PC-3 (cell line): ENCODE measurements around the gene NOL4. TPM values are rescaled to one million over a fixed set of nuclear protein-coding genes. Genes with fewer than 3 reads are reported as not detected.
"Not testable (repeated sequence)": the region's sequence is repeated elsewhere in the genome, so short reads cannot be mapped to it uniquely, and the experiment has no call there.

ENCODE experiments used
- ATAC-seq: fragments of 200-7000 bp; cut with Tn5 transposase; 2 replicates; pipeline ENCODE4 v1.9.1; 2020; ENCODE audit warnings: mild to moderate bottlenecking, moderate library complexity
- Bru-seq: library from RNA; stranded (reverse); fragments of 400-500 nt; gene quantifications from one replicate; lab custom pipeline; 2021; lab: Mats Ljungman, UMichigan
- BruChase-seq, 2 experiments: library from RNA; stranded (reverse); fragments of 400-500 nt; gene quantifications; one replicate each; lab custom pipeline; 2021; lab: Mats Ljungman, UMichigan
- BruUV-seq: library from RNA; stranded (reverse); fragments of 400-500 nt; replicated peaks from 2 replicates; lab custom pipeline; 2021; lab: Mats Ljungman, UMichigan
- CTCF ChIA-PET: fragments of 300-600 bp; sonication (Branson Sonifier 250); formaldehyde crosslinking; loops from one replicate; lab custom pipeline; 2022; ENCODE audit warnings: antibody characterized with exemption; lab: Charles Lee
- POLR2A ChIA-PET: fragments of 300-600 bp; sonication (Branson Sonifier 250); formaldehyde crosslinking; loops from one replicate; lab custom pipeline; 2022; ENCODE audit warnings: antibody characterized with exemption; ENCODE audit not compliant: unreplicated experiment; lab: Charles Lee
- DNase-seq: peaks from one replicate; pipeline ENCODE4 v3.0.0-alpha.2; 2015
- H2AFZ ChIP-seq: fragments of 300-600 bp; sonication (generic); 2 replicates; pipeline ENCODE4 v1.6.0; 2016; ENCODE audit warnings: antibody characterized with exemption, low read length
- H3F3A ChIP-seq: fragments of 300-600 bp; sonication (generic); one replicate; pipeline ENCODE4 v1.6.0; 2017; ENCODE audit warnings: antibody characterized with exemption, low read length, control low read depth, mild to moderate bottlenecking; ENCODE audit not compliant: unreplicated experiment
- H3K27ac ChIP-seq: fragments of 300-600 bp; sonication (generic); 2 replicates; pipeline ENCODE4 v1.5.1; 2016; ENCODE audit warnings: mild to moderate bottlenecking, low read length
- H3K27me3 ChIP-seq: fragments of 300-600 bp; sonication (generic); 2 replicates; pipeline ENCODE4 v1.6.1; 2016; ENCODE audit warnings: low read length, mixed read lengths
- H3K36me3 ChIP-seq: fragments of 300-600 bp; sonication (generic); 2 replicates; pipeline ENCODE4 v1.6.1; 2016; ENCODE audit warnings: low read depth, mixed run types, low read length, mixed read lengths
- H3K4me1 ChIP-seq: fragments of 300-600 bp; sonication (generic); 2 replicates; pipeline ENCODE4 v1.5.1; 2016; ENCODE audit warnings: low read length; ENCODE audit not compliant: insufficient read depth
- H3K4me2 ChIP-seq: fragments of 300-600 bp; sonication (generic); 2 replicates; pipeline ENCODE4 v1.6.0; 2016; ENCODE audit warnings: low read length
- H3K4me3 ChIP-seq: fragments of 300-600 bp; sonication (generic); 2 replicates; pipeline ENCODE4 v1.5.1; 2016; ENCODE audit warnings: mild to moderate bottlenecking, low read length, mixed read lengths
- H3K79me2 ChIP-seq: fragments of 300-600 bp; sonication (generic); 2 replicates; pipeline ENCODE4 v1.6.1; 2017; ENCODE audit warnings: low read length, mixed read lengths
- H3K9ac ChIP-seq: fragments of 300-600 bp; sonication (generic); 2 replicates; pipeline ENCODE4 v1.6.0; 2016; ENCODE audit warnings: mild to moderate bottlenecking, low read length
- H3K9me2 ChIP-seq: fragments of 300-600 bp; sonication (generic); replicated peaks from 2 replicates; pipeline ENCODE4 v1.6.1; 2016; ENCODE audit warnings: mixed run types, low read length, mixed read lengths
- H3K9me3 ChIP-seq: fragments of 300-600 bp; sonication (generic); 2 replicates; pipeline ENCODE4 v1.6.1; 2016; ENCODE audit warnings: low read length, mixed read lengths
- H4K20me1 ChIP-seq: fragments of 300-600 bp; sonication (generic); 2 replicates; pipeline ENCODE4 v1.6.1; 2016; ENCODE audit warnings: low read length, mixed read lengths
- CTCF ChIP-seq: fragments of 300-600 bp; sonication (generic); conservative IDR thresholded peaks from 2 replicates; pipeline ENCODE4 v1.5.1; 2017; ENCODE audit warnings: antibody characterized with exemption, low read depth, mild to moderate bottlenecking, low read length
- EZH2phosphoT487 ChIP-seq: fragments of 300-600 bp; sonication (generic); IDR thresholded peaks from 2 replicates; pipeline ENCODE4 v1.6.1; 2018; ENCODE audit warnings: mild to moderate bottlenecking, antibody characterized with exemption, low read length, borderline replicate concordance
- intact Hi-C: fragments of 100-400 bp; cut with micrococcal nuclease; formaldehyde crosslinking; loops from 2 replicates; pipeline ENCODE4 v1.9.0; 2023
- long read RNA-seq: library from polyadenylated mRNA; unstranded; transcript quantifications from one replicate; pipeline ENCODE4 v2.0.0, GENCODE V29; 2021; ENCODE audit not compliant: unreplicated experiment
- total RNA-seq: library from RNA; depleted of rRNA; stranded (reverse); fragments of >200 nt; gene quantifications from 2 replicates; pipeline ENCODE4 v1.2.3, GENCODE V29; 2014; rRNA removed

The NOL4 gene, protein sequence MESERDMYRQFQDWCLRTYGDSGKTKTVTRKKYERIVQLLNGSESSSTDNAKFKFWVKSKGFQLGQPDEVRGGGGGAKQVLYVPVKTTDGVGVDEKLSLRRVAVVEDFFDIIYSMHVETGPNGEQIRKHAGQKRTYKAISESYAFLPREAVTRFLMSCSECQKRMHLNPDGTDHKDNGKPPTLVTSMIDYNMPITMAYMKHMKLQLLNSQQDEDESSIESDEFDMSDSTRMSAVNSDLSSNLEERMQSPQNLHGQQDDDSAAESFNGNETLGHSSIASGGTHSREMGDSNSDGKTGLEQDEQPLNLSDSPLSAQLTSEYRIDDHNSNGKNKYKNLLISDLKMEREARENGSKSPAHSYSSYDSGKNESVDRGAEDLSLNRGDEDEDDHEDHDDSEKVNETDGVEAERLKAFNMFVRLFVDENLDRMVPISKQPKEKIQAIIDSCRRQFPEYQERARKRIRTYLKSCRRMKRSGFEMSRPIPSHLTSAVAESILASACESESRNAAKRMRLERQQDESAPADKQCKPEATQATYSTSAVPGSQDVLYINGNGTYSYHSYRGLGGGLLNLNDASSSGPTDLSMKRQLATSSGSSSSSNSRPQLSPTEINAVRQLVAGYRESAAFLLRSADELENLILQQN
- not detected in 2 replicates for total RNA-seq
- Bru-seq, nascent RNA: percentile 19 among the genes with signal in this experiment
- percentile 11 among the genes with signal in this experiment for BruChase-seq, experiment 1, labeled RNA remaining after a 6-hour chase
- BruChase-seq, experiment 2, labeled RNA remaining after a 2-hour chase: percentile 13 among the genes with signal in this experiment
- long read RNA-seq: 0 reads

- no peaks in the 10 kb centered on the region for H4K20me1 ChIP-seq
- peak; percentile 64 for ATAC-seq
- H2AFZ ChIP-seq: peak within 1 kb of the TSS; percentile 82
- no peaks in the 10 kb centered on the region for H3K79me2 ChIP-seq
- ChIA-PET CTCF (interaction anchor here (0.6 to 0.7 kb wide), 2 partner anchors 147 to 268 kb away, joined by 3 read pairs; no protein-coding TSS in a partner anchor), POLR2A (no interaction called here)
- no peak within 1 kb of the TSS for H3K9ac ChIP-seq
- H3K36me3 ChIP-seq: no peaks in the 10 kb centered on the region
- no peaks in the 10 kb centered on the region for H3K9me3 ChIP-seq
- peak; percentile 48 for TF ChIP-seq CTCF
- TF ChIP-seq EZH2phosphoT487: no peak
- H3K27ac ChIP-seq: no peak within 1 kb of the TSS
- BruUV-seq: no TSS peak
- H3K4me1 ChIP-seq: peaks cover 3% of the 10 kb centered on the region; the same call in 1 of the 2 replicates
- H3K9me2 ChIP-seq: no peaks in the 10 kb centered on the region
- intact Hi-C loops: loop anchor here (5.0 to 10.0 kb wide), 3 partner anchors 98 to 430 kb away; no protein-coding TSS in a partner anchor
- H3K4me2 ChIP-seq: peak within 1 kb of the TSS; percentile 86
- DNase-seq: peak; percentile 36
- no peaks in the 10 kb centered on the region for H3F3A ChIP-seq
- H3K4me3 ChIP-seq: peak within 1 kb of the TSS; percentile 66
- peaks cover 46% of the 10 kb centered on the region for H3K27me3 ChIP-seq
Observed at GRCh38 chr18:34224423-34225217, at the start of gene NOL4. Gene NOL4 (minus strand): TSS chr18:34224913. CDS start chr18:34223253, 1,660 bp downstream.

GRCh38 chr18:34266029-34266428 lies 41.3 kb upstream of the NOL4 start:
- H3K9me3 ChIP-seq, H3K27me3 ChIP-seq, BruUV-seq, H3K4me2 ChIP-seq, H3F3A ChIP-seq, H3K4me3 ChIP-seq, H3K79me2 ChIP-seq, CTCF ChIA-PET, H3K36me3 ChIP-seq, H4K20me1 ChIP-seq, H3K9ac ChIP-seq, DNase-seq, H3K27ac ChIP-seq, POLR2A ChIA-PET, H2AFZ ChIP-seq, H3K4me1 ChIP-seq, H3K9me2 ChIP-seq, intact Hi-C loops, ATAC-seq: not testable (repeated sequence)
